Liver (tissue), 3 donors: ENCODE results near the gene PUS10.

ENCODE experiments used
- EGR1 ChIP-seq, 2 donors: IDR thresholded peaks; 2 replicates each; pipeline ENCODE4 v1.6.1; 2016 to 2018; ENCODE audit warnings: antibody characterized with exemption in 2 of 2, low read depth in 2 of 2
- GABPA ChIP-seq, 2 donors: IDR thresholded peaks in 1 of 2; conservative IDR thresholded peaks in 1 of 2; 2 replicates each; pipeline ENCODE4 v1.6.1; 2016; ENCODE audit warnings: antibody characterized with exemption in 2 of 2, mild to moderate bottlenecking in 1 of 2, moderate library complexity in 1 of 2
- JUND ChIP-seq, 2 donors: IDR thresholded peaks; 2 replicates each; pipeline ENCODE4 v1.6.1; 2016; ENCODE audit warnings: antibody characterized with exemption in 2 of 2
- RXRA ChIP-seq, 2 donors: IDR thresholded peaks; 2 replicates each; pipeline ENCODE4 v1.6.1; 2017 to 2018; ENCODE audit warnings: antibody characterized with exemption in 2 of 2, mild to moderate bottlenecking in 1 of 2
- TAF1 ChIP-seq: conservative IDR thresholded peaks from 2 replicates; pipeline ENCODE4 v1.6.1; 2016; ENCODE audit warnings: antibody characterized with exemption, mild to moderate bottlenecking
- TF ChIP-seq, protein P1 (sequence below): fragments of 150-350 bp; IDR thresholded peaks from 2 replicates; pipeline ENCODE4 v1.5.1; 2017; ENCODE audit warnings: improper control_type of control experiment, low read depth, low read length; ENCODE audit not compliant: missing input control
- TF ChIP-seq, protein P2 (sequence below): IDR thresholded peaks from 2 replicates; pipeline ENCODE4 v1.6.1; 2016; ENCODE audit warnings: antibody characterized with exemption
- TF ChIP-seq, protein P3 (sequence below): IDR thresholded peaks from 2 replicates; pipeline ENCODE4 v1.6.1; 2016; ENCODE audit warnings: antibody characterized with exemption
- TF ChIP-seq, protein P4 (sequence below): IDR thresholded peaks from 2 replicates; pipeline ENCODE4 v1.6.1; 2016; ENCODE audit warnings: antibody characterized with exemption
- donor health status: healthy.
- donor health status: healthy.

DNA sequence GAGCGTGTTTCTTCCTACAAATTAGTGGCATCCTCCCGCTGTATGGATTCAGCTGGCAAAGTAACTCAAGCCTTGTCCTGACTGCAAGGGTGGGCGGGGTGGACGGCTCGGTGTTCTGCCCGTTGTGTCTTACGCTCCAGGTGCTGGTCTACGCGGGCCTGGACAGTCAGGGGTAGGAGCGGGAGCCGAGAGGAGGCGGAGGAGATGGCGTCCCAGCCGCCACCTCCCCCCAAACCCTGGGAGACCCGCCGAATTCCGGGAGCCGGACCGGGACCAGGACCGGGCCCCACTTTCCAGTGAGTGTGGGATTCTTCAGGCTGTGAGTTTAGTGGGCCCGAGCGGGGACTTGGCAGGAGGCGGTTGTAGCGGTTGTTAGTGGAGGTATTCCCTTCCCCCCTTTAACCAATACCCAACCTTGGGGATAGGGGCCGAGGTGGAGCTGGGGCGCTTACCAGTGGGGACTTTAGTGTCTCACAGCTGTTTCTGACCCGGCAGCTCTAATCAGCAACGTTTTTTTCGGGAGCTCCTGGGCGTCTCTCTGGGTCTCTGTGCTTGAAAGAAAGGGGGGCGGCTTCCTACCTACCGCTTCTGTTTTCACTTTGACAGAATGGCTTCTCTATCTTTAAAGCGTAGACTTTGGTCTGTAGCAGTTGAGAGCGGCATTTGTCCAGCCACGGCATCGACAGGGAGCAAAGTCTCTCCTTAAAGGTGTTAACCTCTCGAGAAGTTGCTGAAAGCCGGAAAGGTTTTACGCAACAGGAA is at the start of gene PUS10, which contains the start of gene PEX13:
- TF ChIP-seq, protein P1, sequence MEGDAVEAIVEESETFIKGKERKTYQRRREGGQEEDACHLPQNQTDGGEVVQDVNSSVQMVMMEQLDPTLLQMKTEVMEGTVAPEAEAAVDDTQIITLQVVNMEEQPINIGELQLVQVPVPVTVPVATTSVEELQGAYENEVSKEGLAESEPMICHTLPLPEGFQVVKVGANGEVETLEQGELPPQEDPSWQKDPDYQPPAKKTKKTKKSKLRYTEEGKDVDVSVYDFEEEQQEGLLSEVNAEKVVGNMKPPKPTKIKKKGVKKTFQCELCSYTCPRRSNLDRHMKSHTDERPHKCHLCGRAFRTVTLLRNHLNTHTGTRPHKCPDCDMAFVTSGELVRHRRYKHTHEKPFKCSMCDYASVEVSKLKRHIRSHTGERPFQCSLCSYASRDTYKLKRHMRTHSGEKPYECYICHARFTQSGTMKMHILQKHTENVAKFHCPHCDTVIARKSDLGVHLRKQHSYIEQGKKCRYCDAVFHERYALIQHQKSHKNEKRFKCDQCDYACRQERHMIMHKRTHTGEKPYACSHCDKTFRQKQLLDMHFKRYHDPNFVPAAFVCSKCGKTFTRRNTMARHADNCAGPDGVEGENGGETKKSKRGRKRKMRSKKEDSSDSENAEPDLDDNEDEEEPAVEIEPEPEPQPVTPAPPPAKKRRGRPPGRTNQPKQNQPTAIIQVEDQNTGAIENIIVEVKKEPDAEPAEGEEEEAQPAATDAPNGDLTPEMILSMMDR, result no peak
- TF ChIP-seq, protein P2, sequence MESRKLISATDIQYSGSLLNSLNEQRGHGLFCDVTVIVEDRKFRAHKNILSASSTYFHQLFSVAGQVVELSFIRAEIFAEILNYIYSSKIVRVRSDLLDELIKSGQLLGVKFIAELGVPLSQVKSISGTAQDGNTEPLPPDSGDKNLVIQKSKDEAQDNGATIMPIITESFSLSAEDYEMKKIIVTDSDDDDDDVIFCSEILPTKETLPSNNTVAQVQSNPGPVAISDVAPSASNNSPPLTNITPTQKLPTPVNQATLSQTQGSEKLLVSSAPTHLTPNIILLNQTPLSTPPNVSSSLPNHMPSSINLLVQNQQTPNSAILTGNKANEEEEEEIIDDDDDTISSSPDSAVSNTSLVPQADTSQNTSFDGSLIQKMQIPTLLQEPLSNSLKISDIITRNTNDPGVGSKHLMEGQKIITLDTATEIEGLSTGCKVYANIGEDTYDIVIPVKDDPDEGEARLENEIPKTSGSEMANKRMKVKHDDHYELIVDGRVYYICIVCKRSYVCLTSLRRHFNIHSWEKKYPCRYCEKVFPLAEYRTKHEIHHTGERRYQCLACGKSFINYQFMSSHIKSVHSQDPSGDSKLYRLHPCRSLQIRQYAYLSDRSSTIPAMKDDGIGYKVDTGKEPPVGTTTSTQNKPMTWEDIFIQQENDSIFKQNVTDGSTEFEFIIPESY, result peak; percentile 51
- TF ChIP-seq GABPA (IDR thresholded peaks at IDR 0.05 in 1 of 2, conservative IDR thresholded peaks at IDR 0.05 in 1 of 2) (no peak), TAF1 (peak; percentile 81), JUND (IDR thresholded peaks at IDR 0.05) (peak; percentile 60 to 78), EGR1 (IDR thresholded peaks at IDR 0.05; ENCODE audit: low read depth in 2 of 2) (peak; percentile 42 to 57), RXRA (IDR thresholded peaks at IDR 0.05) (peak; percentile 64 to 83)
- TF ChIP-seq, protein P3, sequence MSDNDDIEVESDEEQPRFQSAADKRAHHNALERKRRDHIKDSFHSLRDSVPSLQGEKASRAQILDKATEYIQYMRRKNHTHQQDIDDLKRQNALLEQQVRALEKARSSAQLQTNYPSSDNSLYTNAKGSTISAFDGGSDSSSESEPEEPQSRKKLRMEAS, result peak; percentile 20
- TF ChIP-seq, protein P4, sequence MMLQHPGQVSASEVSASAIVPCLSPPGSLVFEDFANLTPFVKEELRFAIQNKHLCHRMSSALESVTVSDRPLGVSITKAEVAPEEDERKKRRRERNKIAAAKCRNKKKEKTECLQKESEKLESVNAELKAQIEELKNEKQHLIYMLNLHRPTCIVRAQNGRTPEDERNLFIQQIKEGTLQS, result no peak
